ENCODE data around the gene SLC15A3. TPM values are rescaled to one million over a fixed set of nuclear protein-coding genes. Genes with fewer than 3 reads are reported as not detected.
A peak's percentile ranks its signal among the peaks of the same experiment; 100 is the strongest.

Gene SLC15A3
- total RNA-seq, 2 experiments from 2014 or later, result 10.5 to 11.9 TPM

DNA sequence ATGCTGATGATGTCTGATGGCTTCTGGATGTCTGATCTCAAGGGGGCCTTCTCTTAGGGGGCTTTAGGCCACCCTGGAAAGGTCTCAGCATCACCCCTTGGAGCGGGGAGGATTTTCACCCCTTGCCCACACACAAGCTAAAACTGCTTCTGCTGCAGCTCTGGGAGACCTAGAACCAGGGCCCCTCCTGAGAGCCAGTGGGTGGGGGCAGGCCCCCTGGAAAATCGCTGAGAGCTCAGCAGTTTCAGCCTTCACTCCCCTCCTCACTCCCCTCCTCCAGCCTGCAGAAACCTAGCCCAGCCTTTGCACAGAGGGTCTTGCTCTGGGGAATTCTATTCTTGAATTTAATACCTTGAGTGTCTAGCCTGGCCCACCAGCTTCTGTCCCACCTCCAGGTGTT lies 36.7 kb upstream of the SLC15A3 start:
- ATAC-seq (ENCODE audit: poor library complexity), result no peak
- Histone ChIP-seq H3K27me3 (ENCODE audit: control insufficient read depth in 1 of 2, insufficient read depth in 2 of 2, low read length in 2 of 2) (no peaks in the 10 kb centered on the region), H3K36me3 (ENCODE audit: insufficient read depth, low read length) (peaks cover 61% of the 10 kb centered on the region), H3K4me1 (ENCODE audit: insufficient read depth, low read length) (peaks cover 93% of the 10 kb centered on the region), H3K27ac (ENCODE audit: low read depth in 1 of 2, low read length in 2 of 2) (peak overlapping the region; percentile 86 to 95), H3K9me3 (ENCODE audit: control insufficient read depth in 1 of 2, insufficient read depth in 1 of 2, low read length in 2 of 2) (no peaks in the 10 kb centered on the region), H3K4me3 (ENCODE audit: low read length) (no peak overlapping the region)
- intact Hi-C loops (cut with DNase I, micrococcal nuclease), result loop anchor here (5.0 kb wide), 3 partner anchors 34 to 124 kb away; no protein-coding TSS in a partner anchor
- Mint-ChIP-seq H3K27ac (peak overlapping the region; percentile 94), H3K36me3 (ENCODE audit: low read depth) (peaks cover 83% of the 10 kb centered on the region), H3K4me1 (ENCODE audit: low read depth) (peaks cover 94% of the 10 kb centered on the region), H3K27me3 (no peaks in the 10 kb centered on the region), H3K4me3 (peak overlapping the region; percentile 70), H3K9me3 (no peaks in the 10 kb centered on the region)
- TF ChIP-seq, protein P1, sequence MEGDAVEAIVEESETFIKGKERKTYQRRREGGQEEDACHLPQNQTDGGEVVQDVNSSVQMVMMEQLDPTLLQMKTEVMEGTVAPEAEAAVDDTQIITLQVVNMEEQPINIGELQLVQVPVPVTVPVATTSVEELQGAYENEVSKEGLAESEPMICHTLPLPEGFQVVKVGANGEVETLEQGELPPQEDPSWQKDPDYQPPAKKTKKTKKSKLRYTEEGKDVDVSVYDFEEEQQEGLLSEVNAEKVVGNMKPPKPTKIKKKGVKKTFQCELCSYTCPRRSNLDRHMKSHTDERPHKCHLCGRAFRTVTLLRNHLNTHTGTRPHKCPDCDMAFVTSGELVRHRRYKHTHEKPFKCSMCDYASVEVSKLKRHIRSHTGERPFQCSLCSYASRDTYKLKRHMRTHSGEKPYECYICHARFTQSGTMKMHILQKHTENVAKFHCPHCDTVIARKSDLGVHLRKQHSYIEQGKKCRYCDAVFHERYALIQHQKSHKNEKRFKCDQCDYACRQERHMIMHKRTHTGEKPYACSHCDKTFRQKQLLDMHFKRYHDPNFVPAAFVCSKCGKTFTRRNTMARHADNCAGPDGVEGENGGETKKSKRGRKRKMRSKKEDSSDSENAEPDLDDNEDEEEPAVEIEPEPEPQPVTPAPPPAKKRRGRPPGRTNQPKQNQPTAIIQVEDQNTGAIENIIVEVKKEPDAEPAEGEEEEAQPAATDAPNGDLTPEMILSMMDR (IDR thresholded peaks at IDR 0.05), result no peak
- CTCF ChIA-PET, result interaction anchor here (1.0 to 2.3 kb wide), 2 partner anchors 73 to 95 kb away, joined by 3 to 7 read pairs; no protein-coding TSS in a partner anchor
- peak in 1 of 14 experiments; percentile 15 for DNase-seq
- POLR2A ChIA-PET, result interaction anchor here (1.0 to 6.7 kb wide), 7 partner anchors 10 to 124 kb away, joined by 3 to 89 read pairs (median 43); no protein-coding TSS in a partner anchor

GRCh38 chr11:60987577-60988277 lies 35.8 kb upstream of the SLC15A3 start:
- no peaks in the 10 kb centered on the region for H3K9me3 Mint-ChIP-seq
- H3K27ac Mint-ChIP-seq, result peak overlapping the region; percentile 94
- intact Hi-C loops (cut with DNase I, micrococcal nuclease), result loop anchor here (2.0 to 5.0 kb wide), 6 partner anchors 17 to 125 kb away; partner anchors contain the start of gene CD6 (in 1 of the 2)
- H3K27me3 Mint-ChIP-seq, result no peaks in the 10 kb centered on the region
- Histone ChIP-seq H3K4me1 (ENCODE audit: insufficient read depth, low read length) (peaks cover 91% of the 10 kb centered on the region), H3K27me3 (ENCODE audit: control insufficient read depth in 1 of 2, insufficient read depth in 2 of 2, low read length in 2 of 2) (no peaks in the 10 kb centered on the region), H3K36me3 (ENCODE audit: insufficient read depth, low read length) (peaks cover 56% of the 10 kb centered on the region), H3K4me3 (ENCODE audit: low read length) (peak overlapping the region; percentile 14), H3K9me3 (ENCODE audit: control insufficient read depth in 1 of 2, insufficient read depth in 1 of 2, low read length in 2 of 2) (no peaks in the 10 kb centered on the region), H3K27ac (ENCODE audit: low read depth in 1 of 2, low read length in 2 of 2) (peak overlapping the region; percentile 86 to 95)
- CTCF ChIA-PET, result interaction anchor here (1.0 to 2.3 kb wide), 4 partner anchors 9 to 96 kb away, joined by 3 to 10 read pairs (median 5); no protein-coding TSS in a partner anchor
- peaks cover 83% of the 10 kb centered on the region for H3K36me3 Mint-ChIP-seq (ENCODE audit: low read depth)
- TF ChIP-seq, protein P1 (IDR thresholded peaks at IDR 0.05), result no peak
- peaks cover 94% of the 10 kb centered on the region for H3K4me1 Mint-ChIP-seq (ENCODE audit: low read depth)
- POLR2A ChIA-PET, result interaction anchor here (0.9 to 6.7 kb wide), 15 partner anchors 10 to 133 kb away, joined by 3 to 89 read pairs (median 20); partner anchors contain the start of gene CD5
- DNase-seq, result peak in 7 of 14 experiments; percentile 36 to 82 (median 69)
- no peak for ATAC-seq (ENCODE audit: poor library complexity)
- H3K4me3 Mint-ChIP-seq, result peak overlapping the region; percentile 72

DNA sequence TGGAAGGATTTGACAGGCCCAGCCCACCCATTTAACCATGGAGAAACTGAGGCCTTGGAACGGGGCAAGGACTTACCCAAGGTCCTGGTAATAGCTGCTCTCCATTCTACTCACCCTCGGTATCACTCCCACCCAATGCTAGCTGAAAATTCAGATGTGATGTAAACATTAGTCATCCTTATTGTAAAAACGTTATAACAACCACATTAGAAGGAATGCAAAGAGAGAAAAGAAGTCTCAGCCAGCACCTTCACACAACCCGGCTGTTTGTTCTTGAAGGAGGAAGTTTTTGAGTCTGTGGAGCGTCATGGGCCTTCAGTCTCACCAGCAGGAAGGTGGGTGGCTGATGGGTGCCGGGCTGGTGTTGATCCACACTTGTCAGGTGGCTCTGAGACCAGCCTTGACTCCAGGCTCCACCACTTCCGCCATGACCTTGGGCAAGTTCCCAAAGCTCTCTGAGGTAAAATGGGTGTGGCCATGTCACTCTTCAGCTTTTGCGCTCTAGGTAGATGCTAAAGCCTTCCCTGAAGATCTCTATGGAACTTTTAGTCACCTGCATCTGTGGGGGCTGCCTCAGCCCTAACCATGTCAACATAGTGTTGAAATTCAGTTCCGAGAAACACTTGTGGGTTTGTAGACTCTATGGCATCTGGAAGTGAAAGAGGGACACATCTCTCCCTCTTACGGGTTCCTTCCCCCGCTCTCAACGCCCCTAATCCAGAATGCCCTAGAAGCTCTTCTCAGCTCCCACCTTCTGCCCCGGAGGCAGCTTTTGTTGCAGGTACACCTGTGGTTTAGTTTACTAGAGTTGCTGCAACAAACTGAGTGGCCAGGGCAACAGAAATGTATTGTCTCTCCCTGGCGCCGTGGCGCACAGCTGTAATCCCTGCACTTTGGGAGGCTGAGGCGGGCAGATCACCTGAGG lies 34.3 kb upstream of the SLC15A3 start:
- H3K4me1 ChIP-seq (ENCODE audit: insufficient read depth, low read length), result peaks cover 91% of the 10 kb centered on the region
- peak overlapping the region; percentile 41 for H3K4me3 ChIP-seq (ENCODE audit: low read length)
- H3K27me3 ChIP-seq (ENCODE audit: control insufficient read depth in 1 of 2, insufficient read depth in 2 of 2, low read length in 2 of 2), result no peaks in the 10 kb centered on the region
- peak overlapping the region; percentile 72 for H3K4me3 Mint-ChIP-seq
- H3K36me3 ChIP-seq (ENCODE audit: insufficient read depth, low read length), result peaks cover 55% of the 10 kb centered on the region
- ChIA-PET POLR2A (interaction anchor here (0.6 to 6.7 kb wide), 44 partner anchors 8 to 1854 kb away, joined by 3 to 89 read pairs (median 4); partner anchors contain the start of genes CD5, CYB561A3, TMEM109 and TMEM138), CTCF (interaction anchor here (0.6 to 2.3 kb wide), 5 partner anchors 12 to 95 kb away, joined by 3 to 10 read pairs (median 3); no protein-coding TSS in a partner anchor)
- H3K27me3 Mint-ChIP-seq, result no peaks in the 10 kb centered on the region
- TF ChIP-seq, protein P1 (IDR thresholded peaks at IDR 0.05), result no peak
- peaks cover 92% of the 10 kb centered on the region for H3K36me3 Mint-ChIP-seq (ENCODE audit: low read depth)
- no peaks in the 10 kb centered on the region for H3K9me3 ChIP-seq (ENCODE audit: control insufficient read depth in 1 of 2, insufficient read depth in 1 of 2, low read length in 2 of 2)
- H3K4me1 Mint-ChIP-seq (ENCODE audit: low read depth), result peaks cover 98% of the 10 kb centered on the region
- DNase-seq (peak; percentile 81 to 99 (median 90)), ATAC-seq (ENCODE audit: poor library complexity) (peak; percentile 81)
- no peaks in the 10 kb centered on the region for H3K9me3 Mint-ChIP-seq
- H3K27ac Mint-ChIP-seq, result peak overlapping the region; percentile 94
- intact Hi-C loops (cut with DNase I, micrococcal nuclease), result loop anchor here (1.0 to 5.0 kb wide), 8 partner anchors 15 to 126 kb away; partner anchors contain the start of gene CD6 (in 2 of the 2)
- peak overlapping the region; percentile 86 to 95 for H3K27ac ChIP-seq (ENCODE audit: low read depth in 1 of 2, low read length in 2 of 2)

Measured in CD4-positive, alpha-beta T cell (primary cell).